Measurements from ENCODE around the gene GPC6.

Gene GPC6

GRCh38 chr13:94280349-94280748 is 1053.7 kb downstream of the GPC6 start:
- no peak overlapping the region for H2AFZ ChIP-seq (ENCODE audit: low read depth, low read length)
- TF ChIP-seq CTCF (IDR thresholded peaks at IDR 0.05; ENCODE audit: low read depth, low read length), result no peak
- no peak for TF ChIP-seq EZH2phosphoT487 (IDR thresholded peaks at IDR 0.05; ENCODE audit: low read depth)
- H3K79me2 ChIP-seq (ENCODE audit: low read length), result no peaks in the 10 kb centered on the region
- no peaks in the 10 kb centered on the region for H3K36me3 ChIP-seq (replicated peaks; ENCODE audit: low read depth, low read length)
- H3K27me3 ChIP-seq (ENCODE audit: low read depth, low read length), result no peaks in the 10 kb centered on the region
- H3K27ac ChIP-seq (ENCODE audit: low read length), result no peak overlapping the region
- no peaks in the 10 kb centered on the region for H3K4me1 ChIP-seq (ENCODE audit: low read length)
- H3K9ac ChIP-seq (ENCODE audit: low read length), result no peak overlapping the region
- no peaks in the 10 kb centered on the region for H3K9me3 ChIP-seq (ENCODE audit: insufficient read depth, low read length)
- no peak overlapping the region for H3K4me3 ChIP-seq (ENCODE audit: low read length)
- no peak overlapping the region for H3K4me2 ChIP-seq (ENCODE audit: low read length)
- H4K20me1 ChIP-seq (ENCODE audit: insufficient read depth, low read length), result no peaks in the 10 kb centered on the region

- Histone ChIP-seq H3K4me1 (ENCODE audit: low read length) (no peaks in the 10 kb centered on the region), H3K9me3 (ENCODE audit: insufficient read depth, low read length) (no peaks in the 10 kb centered on the region), H4K20me1 (ENCODE audit: insufficient read depth, low read length) (no peaks in the 10 kb centered on the region), H3K4me2 (ENCODE audit: low read length) (no peak overlapping the region), H2AFZ (ENCODE audit: low read depth, low read length) (no peak overlapping the region), H3K27me3 (ENCODE audit: low read depth, low read length) (no peaks in the 10 kb centered on the region), H3K9ac (ENCODE audit: low read length) (no peak overlapping the region), H3K36me3 (replicated peaks; ENCODE audit: low read depth, low read length) (no peaks in the 10 kb centered on the region), H3K4me3 (ENCODE audit: low read length) (no peak overlapping the region), H3K27ac (ENCODE audit: low read length) (no peak overlapping the region), H3K79me2 (ENCODE audit: low read length) (no peaks in the 10 kb centered on the region)
- TF ChIP-seq CTCF (IDR thresholded peaks at IDR 0.05; ENCODE audit: low read depth, low read length) (no peak), EZH2phosphoT487 (IDR thresholded peaks at IDR 0.05; ENCODE audit: low read depth) (no peak)
Observed at GRCh38 chr13:94280845-94281244, 1054.2 kb downstream of the GPC6 start.

- H3K9ac ChIP-seq (ENCODE audit: low read length), result no peak overlapping the region
- no peak overlapping the region for H3K4me2 ChIP-seq (ENCODE audit: low read length)
- no peak overlapping the region for H3K27ac ChIP-seq (ENCODE audit: low read length)
- no peaks in the 10 kb centered on the region for H4K20me1 ChIP-seq (ENCODE audit: insufficient read depth, low read length)
- no peak overlapping the region for H3K4me3 ChIP-seq (ENCODE audit: low read length)
- no peaks in the 10 kb centered on the region for H3K27me3 ChIP-seq (ENCODE audit: low read depth, low read length)
- H3K4me1 ChIP-seq (ENCODE audit: low read length), result no peaks in the 10 kb centered on the region
- no peaks in the 10 kb centered on the region for H3K9me3 ChIP-seq (ENCODE audit: insufficient read depth, low read length)
- TF ChIP-seq CTCF (IDR thresholded peaks at IDR 0.05; ENCODE audit: low read depth, low read length), result no peak
- TF ChIP-seq EZH2phosphoT487 (IDR thresholded peaks at IDR 0.05; ENCODE audit: low read depth), result no peak
- H3K79me2 ChIP-seq (ENCODE audit: low read length), result no peaks in the 10 kb centered on the region
- no peak overlapping the region for H2AFZ ChIP-seq (ENCODE audit: low read depth, low read length)
- no peaks in the 10 kb centered on the region for H3K36me3 ChIP-seq (replicated peaks; ENCODE audit: low read depth, low read length)
Observed at GRCh38 chr13:94286581-94286980, 1060.0 kb downstream of the GPC6 start.

GRCh38 chr13:94291631-94292322 is 1065.2 kb downstream of the GPC6 start:
- Histone ChIP-seq H3K36me3 (replicated peaks; ENCODE audit: low read depth, low read length) (no peaks in the 10 kb centered on the region), H3K27me3 (ENCODE audit: low read depth, low read length) (no peaks in the 10 kb centered on the region), H3K9ac (ENCODE audit: low read length) (no peak overlapping the region), H2AFZ (ENCODE audit: low read depth, low read length) (no peak overlapping the region), H3K9me3 (ENCODE audit: insufficient read depth, low read length) (no peaks in the 10 kb centered on the region), H3K4me2 (ENCODE audit: low read length) (no peak overlapping the region), H3K79me2 (ENCODE audit: low read length) (no peaks in the 10 kb centered on the region), H3K4me1 (ENCODE audit: low read length) (no peaks in the 10 kb centered on the region), H3K27ac (ENCODE audit: low read length) (no peak overlapping the region), H4K20me1 (ENCODE audit: insufficient read depth, low read length) (no peaks in the 10 kb centered on the region), H3K4me3 (ENCODE audit: low read length) (no peak overlapping the region)
- TF ChIP-seq EZH2phosphoT487 (IDR thresholded peaks at IDR 0.05; ENCODE audit: low read depth) (no peak), CTCF (IDR thresholded peaks at IDR 0.05; ENCODE audit: low read depth, low read length) (no peak)
